Nephron (organoid): ENCODE measurements around the gene ZC3H8.

Experiments
- H3K27ac Mint-ChIP-seq, 3 experiments: 2 replicates each; pipeline ENCODE4 v1.8.0; 2020; ENCODE audit warnings: mixed read lengths in 3 of 3, mild to moderate bottlenecking in 2 of 3, moderate library complexity in 1 of 3
- H3K27me3 Mint-ChIP-seq: 2 replicates; pipeline ENCODE4 v1.8.0; 2021; ENCODE audit warnings: low read depth, mild to moderate bottlenecking, moderate library complexity, mixed read lengths
- H3K36me3 Mint-ChIP-seq: 2 replicates; pipeline ENCODE4 v1.8.0; 2020; ENCODE audit warnings: low read depth, mixed read lengths
- H3K4me1 Mint-ChIP-seq: 2 replicates; pipeline ENCODE4 v1.8.0; 2020; ENCODE audit warnings: mixed read lengths
- H3K4me3 Mint-ChIP-seq, 3 experiments: 2 replicates each; pipeline ENCODE4 v1.8.0; 2020; ENCODE audit warnings: mild to moderate bottlenecking in 3 of 3, mixed read lengths in 3 of 3, moderate library complexity in 2 of 3
- H3K9me3 Mint-ChIP-seq: 2 replicates; pipeline ENCODE4 v1.8.0; 2020; ENCODE audit warnings: mixed read lengths
- TF ChIP-seq, protein P1 (sequence below), 3 experiments: fragments of 200-600 bp; sonication (generic); IDR thresholded peaks; one replicate each; pipeline ENCODE4 v1.5.0; 2021; ENCODE audit warnings: antibody characterized with exemption in 3 of 3; ENCODE audit not compliant: unreplicated experiment in 3 of 3

ZC3H8 gene

DNA sequence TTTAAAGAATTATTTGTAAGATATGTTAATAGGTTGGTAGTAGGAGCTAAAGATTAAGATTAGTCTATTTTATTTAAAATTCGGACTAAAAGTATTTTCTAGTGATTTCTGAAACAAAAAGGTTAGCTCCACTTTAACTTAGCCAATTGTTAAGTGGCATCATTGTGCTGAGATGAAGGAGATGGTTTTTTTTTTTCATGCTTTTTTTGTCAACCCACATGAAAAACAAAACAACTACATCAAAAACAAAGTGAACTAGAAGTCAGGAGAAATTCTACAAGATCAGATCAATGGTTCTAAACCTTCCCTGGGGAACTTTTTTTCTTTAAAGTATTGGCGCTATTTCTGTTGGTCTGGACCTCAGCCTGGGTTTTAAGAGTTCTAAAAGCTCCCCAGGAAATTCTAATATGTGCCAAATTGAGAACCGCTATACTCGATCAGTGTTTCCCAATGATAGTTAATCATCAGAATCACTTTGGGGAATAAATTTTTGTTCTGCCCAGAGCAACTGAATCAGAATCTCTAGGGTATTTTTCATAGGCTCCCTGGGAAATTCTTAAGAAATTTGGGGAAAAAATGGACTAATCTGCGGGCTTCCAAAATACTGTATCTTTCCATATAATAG is 22.9 kb upstream of the ZC3H8 start:
- Mint-ChIP-seq H3K4me1 (peaks cover 11% of the 10 kb centered on the region), H3K36me3 (no peaks in the 10 kb centered on the region), H3K9me3 (no peaks in the 10 kb centered on the region), H3K27me3 (no peaks in the 10 kb centered on the region), H3K4me3 (peak overlapping the region; percentile 15 to 94 (median 73)), H3K27ac (no peak overlapping the region)
- TF ChIP-seq, protein P1, sequence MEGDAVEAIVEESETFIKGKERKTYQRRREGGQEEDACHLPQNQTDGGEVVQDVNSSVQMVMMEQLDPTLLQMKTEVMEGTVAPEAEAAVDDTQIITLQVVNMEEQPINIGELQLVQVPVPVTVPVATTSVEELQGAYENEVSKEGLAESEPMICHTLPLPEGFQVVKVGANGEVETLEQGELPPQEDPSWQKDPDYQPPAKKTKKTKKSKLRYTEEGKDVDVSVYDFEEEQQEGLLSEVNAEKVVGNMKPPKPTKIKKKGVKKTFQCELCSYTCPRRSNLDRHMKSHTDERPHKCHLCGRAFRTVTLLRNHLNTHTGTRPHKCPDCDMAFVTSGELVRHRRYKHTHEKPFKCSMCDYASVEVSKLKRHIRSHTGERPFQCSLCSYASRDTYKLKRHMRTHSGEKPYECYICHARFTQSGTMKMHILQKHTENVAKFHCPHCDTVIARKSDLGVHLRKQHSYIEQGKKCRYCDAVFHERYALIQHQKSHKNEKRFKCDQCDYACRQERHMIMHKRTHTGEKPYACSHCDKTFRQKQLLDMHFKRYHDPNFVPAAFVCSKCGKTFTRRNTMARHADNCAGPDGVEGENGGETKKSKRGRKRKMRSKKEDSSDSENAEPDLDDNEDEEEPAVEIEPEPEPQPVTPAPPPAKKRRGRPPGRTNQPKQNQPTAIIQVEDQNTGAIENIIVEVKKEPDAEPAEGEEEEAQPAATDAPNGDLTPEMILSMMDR (IDR thresholded peaks at IDR 0.05; ENCODE audit: unreplicated experiment in 3 of 3): no peak

DNA sequence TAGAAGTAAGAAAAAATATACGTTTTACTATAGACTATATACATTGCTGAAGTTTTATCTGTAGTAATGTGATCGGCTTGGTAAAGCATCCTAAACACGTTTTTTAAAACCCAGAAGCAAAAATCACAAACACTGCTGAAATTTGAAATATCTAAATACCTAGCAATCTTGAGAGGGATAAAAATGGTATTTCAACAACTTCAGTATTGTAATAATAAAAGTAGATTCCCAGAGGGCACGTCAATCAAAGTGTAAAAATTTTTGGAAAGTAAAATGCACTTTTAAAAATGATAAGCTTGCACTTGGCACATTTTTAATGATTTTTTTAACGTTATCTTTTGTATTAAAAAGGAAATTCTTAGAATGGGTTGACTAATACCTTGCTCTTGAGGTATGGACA is 22.1 kb upstream of the ZC3H8 start:
- peak overlapping the region; percentile 93 to 95 (median 94) for H3K4me3 Mint-ChIP-seq
- H3K9me3 Mint-ChIP-seq: no peaks in the 10 kb centered on the region
- TF ChIP-seq, protein P1 (IDR thresholded peaks at IDR 0.05; ENCODE audit: unreplicated experiment in 3 of 3): no peak
- peak overlapping the region; percentile 99 to 100 (median 100) for H3K27ac Mint-ChIP-seq
- H3K36me3 Mint-ChIP-seq: no peaks in the 10 kb centered on the region
- H3K27me3 Mint-ChIP-seq: no peaks in the 10 kb centered on the region
- peaks cover 13% of the 10 kb centered on the region for H3K4me1 Mint-ChIP-seq

DNA sequence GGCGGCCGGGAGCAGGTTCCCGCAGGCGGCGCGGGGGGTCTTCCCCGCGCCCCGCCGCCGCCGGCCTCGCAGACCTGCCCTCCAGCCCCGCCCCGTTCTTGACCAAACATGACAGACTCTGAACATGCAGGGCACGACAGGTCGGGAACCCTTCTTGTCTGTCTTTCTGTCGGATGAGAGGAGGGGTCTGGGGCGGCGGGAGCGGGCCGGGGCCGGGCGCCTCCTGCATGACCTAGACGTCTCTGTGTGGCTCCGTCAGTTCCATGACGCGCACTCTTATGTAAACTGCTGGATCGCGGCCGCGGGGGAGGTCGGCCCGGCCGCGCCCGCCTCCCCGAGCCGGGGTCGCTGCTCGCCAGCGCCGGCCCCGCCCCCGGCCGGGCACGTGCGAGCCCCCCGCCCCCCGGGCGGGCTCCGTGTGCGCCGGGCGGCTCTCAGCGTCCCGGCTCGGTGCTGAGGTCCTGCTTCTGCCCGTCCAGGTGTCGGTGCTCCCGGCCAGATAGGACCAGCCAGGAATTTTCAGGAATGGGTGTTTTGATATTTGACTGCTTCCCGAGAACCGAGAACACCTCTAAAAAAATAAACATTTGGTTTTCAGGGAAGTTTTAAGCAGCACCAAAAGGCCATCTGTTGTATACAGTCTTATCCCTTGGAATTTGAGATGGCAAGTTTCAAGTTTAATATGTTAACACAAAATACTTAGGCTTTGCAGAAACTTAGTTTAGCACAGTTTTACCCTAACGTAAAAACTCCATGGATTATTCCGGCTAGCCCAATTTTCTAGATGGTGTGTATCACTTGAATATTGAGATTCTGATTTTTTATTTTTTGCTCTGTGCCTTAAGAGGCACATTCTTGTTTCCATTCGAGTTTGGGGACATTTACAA is 21.3 kb upstream of the ZC3H8 start:
- TF ChIP-seq, protein P1 (IDR thresholded peaks at IDR 0.05; ENCODE audit: unreplicated experiment in 3 of 3): no peak
- Mint-ChIP-seq H3K4me1 (peaks cover 13% of the 10 kb centered on the region), H3K4me3 (peak overlapping the region; percentile 93 to 95 (median 94)), H3K27ac (peak overlapping the region; percentile 99 to 100 (median 100)), H3K27me3 (no peaks in the 10 kb centered on the region), H3K9me3 (no peaks in the 10 kb centered on the region), H3K36me3 (no peaks in the 10 kb centered on the region)

DNA sequence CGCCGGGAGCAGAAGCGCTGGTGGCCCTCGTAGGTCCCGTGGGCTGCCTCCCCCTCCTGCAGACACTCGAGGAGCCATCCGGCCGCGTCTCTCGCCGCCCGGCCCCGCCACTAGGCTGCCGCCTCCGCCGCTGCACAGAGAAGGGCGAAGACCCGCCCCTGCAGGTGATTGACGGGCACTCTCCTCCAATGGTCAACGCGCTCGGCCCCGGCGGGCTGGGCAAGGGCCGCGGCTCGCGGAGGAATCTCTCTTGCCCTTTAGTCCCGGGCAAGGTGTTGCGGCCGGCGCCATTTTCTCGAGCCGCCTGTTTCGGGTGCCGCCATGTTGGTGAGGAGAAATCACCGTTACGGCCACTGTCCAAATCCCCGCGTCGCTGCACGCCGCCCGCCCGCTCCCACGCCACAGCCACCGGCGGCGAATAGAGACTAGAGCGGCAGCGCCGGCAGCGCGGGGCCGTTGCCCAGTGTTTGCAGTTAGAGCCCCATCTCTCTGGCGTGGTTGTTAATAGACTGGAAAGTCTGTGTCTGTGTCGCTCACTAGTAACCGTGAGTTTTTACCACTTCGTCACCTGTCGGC is 20.6 kb upstream of the ZC3H8 start, which contains the start of gene ZC3H6:
ZC3H6 (plus strand) TSS at position 287 of the 576 bp plus-strand sequence. CDS start 398 bp downstream, outside the sequence.
- H3K36me3 Mint-ChIP-seq: no peaks in the 10 kb centered on the region
- TF ChIP-seq, protein P1 (IDR thresholded peaks at IDR 0.05; ENCODE audit: unreplicated experiment in 3 of 3): no peak
- H3K4me3 Mint-ChIP-seq: peak within 1 kb of the TSS; percentile 93 to 95 (median 94)
- H3K27me3 Mint-ChIP-seq: no peaks in the 10 kb centered on the region
- H3K4me1 Mint-ChIP-seq: peaks cover 13% of the 10 kb centered on the region
- no peaks in the 10 kb centered on the region for H3K9me3 Mint-ChIP-seq
- peak within 1 kb of the TSS; percentile 99 to 100 (median 100) for H3K27ac Mint-ChIP-seq

DNA sequence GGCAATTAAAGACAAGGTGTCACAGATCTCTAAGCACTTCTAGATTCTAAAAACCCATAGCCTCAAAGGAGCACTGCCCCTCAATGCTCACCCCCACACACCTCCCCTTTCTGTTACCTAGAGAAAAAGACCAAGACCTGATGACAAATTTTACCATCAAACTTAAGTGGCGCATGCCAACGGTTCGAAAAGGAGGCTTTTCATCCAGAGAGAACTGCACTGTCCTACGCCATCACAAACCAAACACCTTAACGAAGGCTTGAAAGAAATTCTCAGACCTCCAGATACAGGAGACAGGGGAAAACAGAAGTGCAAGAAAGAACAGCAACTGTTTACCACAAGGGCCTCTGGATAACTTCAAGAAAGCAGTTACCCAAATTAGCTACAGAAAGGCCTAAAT is 18.5 kb upstream of the ZC3H8 start:
- H3K36me3 Mint-ChIP-seq: no peaks in the 10 kb centered on the region
- H3K4me1 Mint-ChIP-seq: peaks cover 13% of the 10 kb centered on the region
- peak overlapping the region; percentile 62 to 81 (median 78) for H3K27ac Mint-ChIP-seq
- peak overlapping the region; percentile 37 to 67 (median 67) for H3K4me3 Mint-ChIP-seq
- peaks cover 4% of the 10 kb centered on the region for H3K27me3 Mint-ChIP-seq
- TF ChIP-seq, protein P1 (IDR thresholded peaks at IDR 0.05; ENCODE audit: unreplicated experiment in 3 of 3): no peak
- H3K9me3 Mint-ChIP-seq: no peaks in the 10 kb centered on the region
